ENCODE data around the gene KRT28.

Gene KRT28

GRCh38 chr17:40799859-40800258 lies at the start of gene KRT28:
Gene KRT28 (minus strand): TSS chr17:40799959. CDS start chr17:40799893, 66 bp downstream.
- TF ChIP-seq CTCF (IDR thresholded peaks at IDR 0.05; ENCODE audit: control insufficient read depth, insufficient read depth, low read depth, low read length, missing control alignments): no peak
- no peak for DNase-seq (ENCODE audit: low read depth)

GRCh38 chr17:40848583-40849235 lies 49.0 kb upstream of the KRT28 start:
- DNase-seq (ENCODE audit: low read depth): no peak
- H3K4me3 ChIP-seq (ENCODE audit: control insufficient read depth, low read depth, low read length): no peak overlapping the region
- TF ChIP-seq CTCF (IDR thresholded peaks at IDR 0.05; ENCODE audit: control insufficient read depth, insufficient read depth, low read depth, low read length, missing control alignments): no peak

More at GRCh38 chr17:40799859-40800258, at the start of gene KRT28:
- H3K4me3 ChIP-seq (ENCODE audit: control insufficient read depth, low read depth, low read length): no peak within 1 kb of the TSS

- H3K4me3 ChIP-seq (ENCODE audit: control insufficient read depth, low read depth, low read length): no peak overlapping the region
- no peak for TF ChIP-seq CTCF (IDR thresholded peaks at IDR 0.05; ENCODE audit: control insufficient read depth, insufficient read depth, low read depth, low read length, missing control alignments)
- DNase-seq (ENCODE audit: low read depth): no peak
These were observed 46.9 kb upstream of the KRT28 start for GRCh38 chr17:40846515-40847144.

- no peak for DNase-seq (ENCODE audit: low read depth)
- no peak overlapping the region for H3K4me3 ChIP-seq (ENCODE audit: control insufficient read depth, low read depth, low read length)
- no peak for TF ChIP-seq CTCF (IDR thresholded peaks at IDR 0.05; ENCODE audit: control insufficient read depth, insufficient read depth, low read depth, low read length, missing control alignments)
These were observed 44.9 kb upstream of the KRT28 start for GRCh38 chr17:40844671-40845107.

GRCh38 chr17:40843242-40843641 lies 43.5 kb upstream of the KRT28 start:
- TF ChIP-seq CTCF (IDR thresholded peaks at IDR 0.05; ENCODE audit: control insufficient read depth, insufficient read depth, low read depth, low read length, missing control alignments): no peak
- no peak overlapping the region for H3K4me3 ChIP-seq (ENCODE audit: control insufficient read depth, low read depth, low read length)
- DNase-seq (ENCODE audit: low read depth): no peak

- TF ChIP-seq CTCF (IDR thresholded peaks at IDR 0.05; ENCODE audit: control insufficient read depth, insufficient read depth, low read depth, low read length, missing control alignments): no peak
- DNase-seq (ENCODE audit: low read depth): no peak
- no peak overlapping the region for H3K4me3 ChIP-seq (ENCODE audit: control insufficient read depth, low read depth, low read length)
These were observed 41.5 kb upstream of the KRT28 start for GRCh38 chr17:40841246-40841645.

All from AG09309 (cell line).